Loucy (cell line): Measurements from ENCODE around the gene LAMB4.

ENCODE experiments used
- H2AFZ ChIP-seq: fragments of 200-600 bp; sonication (generic); 2 replicates; pipeline ENCODE4 v1.6.0; 2016; ENCODE audit warnings: antibody characterized with exemption, mild to moderate bottlenecking, low read length, moderate library complexity
- H3F3A ChIP-seq: fragments of 200-600 bp; 2 replicates; pipeline ENCODE4 v1.6.0; 2016; ENCODE audit warnings: antibody characterized with exemption, low read depth, mild to moderate bottlenecking
- H3K27me3 ChIP-seq: fragments of 200-600 bp; sonication (generic); 2 replicates; pipeline ENCODE4 v1.6.1; 2014; ENCODE audit warnings: low read length, mild to moderate bottlenecking; ENCODE audit not compliant: insufficient read depth, poor library complexity, severe bottlenecking
- H3K36me3 ChIP-seq: fragments of 200-600 bp; sonication (generic); 2 replicates; pipeline ENCODE4 v1.6.1; 2016; ENCODE audit warnings: low read length; ENCODE audit not compliant: insufficient read depth
- H3K4me1 ChIP-seq: fragments of 200-600 bp; sonication (generic); 2 replicates; pipeline ENCODE4 v1.5.1; 2014; ENCODE audit warnings: low read length, mild to moderate bottlenecking; ENCODE audit not compliant: insufficient read depth, poor library complexity, severe bottlenecking
- H3K4me2 ChIP-seq: fragments of 200-600 bp; sonication (generic); 2 replicates; pipeline ENCODE4 v1.6.0; 2014; ENCODE audit warnings: antibody characterized with exemption, low read length, low read depth, mild to moderate bottlenecking; ENCODE audit not compliant: poor library complexity, severe bottlenecking
- H3K4me3 ChIP-seq: fragments of 200-600 bp; sonication (generic); 2 replicates; pipeline ENCODE4 v1.5.1; 2014; ENCODE audit warnings: low read length, mild to moderate bottlenecking, mixed read lengths; ENCODE audit not compliant: poor library complexity, severe bottlenecking
- H3K79me2 ChIP-seq: fragments of 200-600 bp; sonication (generic); 2 replicates; pipeline ENCODE4 v1.6.1; 2014; ENCODE audit warnings: low read length; ENCODE audit not compliant: insufficient read depth
- H3K9ac ChIP-seq: fragments of 200-600 bp; sonication (generic); 2 replicates; pipeline ENCODE4 v1.6.0; 2014; ENCODE audit warnings: mild to moderate bottlenecking, low read depth, low read length, moderate library complexity; ENCODE audit not compliant: poor library complexity, severe bottlenecking
- H3K9me2 ChIP-seq: fragments of 200-600 bp; sonication (generic); replicated peaks from 2 replicates; pipeline ENCODE4 v1.6.1; 2016; ENCODE audit warnings: low read depth, low read length, mixed read lengths
- H3K9me3 ChIP-seq: fragments of 200-600 bp; sonication (generic); 2 replicates; pipeline ENCODE4 v1.6.1; 2014; ENCODE audit warnings: mild to moderate bottlenecking, antibody characterized with exemption, low read length, low read depth; ENCODE audit not compliant: insufficient read depth
- H4K20me1 ChIP-seq: fragments of 200-600 bp; sonication (generic); 2 replicates; pipeline ENCODE4 v1.6.0; 2014; ENCODE audit warnings: antibody characterized with exemption, low read length, mild to moderate bottlenecking; ENCODE audit not compliant: insufficient read depth, poor library complexity, severe bottlenecking
- EZH2phosphoT487 ChIP-seq: fragments of 200-600 bp; IDR thresholded peaks from 2 replicates; pipeline ENCODE4 v1.6.1; 2018; ENCODE audit warnings: antibody characterized with exemption, mild to moderate bottlenecking, moderate library complexity, borderline replicate concordance
- TF ChIP-seq, protein P1 (sequence below): fragments of 200-600 bp; sonication (generic); conservative IDR thresholded peaks from 2 replicates; pipeline ENCODE4 v1.5.1; 2014; ENCODE audit warnings: mild to moderate bottlenecking, antibody characterized with exemption, low read length

LAMB4 gene

DNA sequence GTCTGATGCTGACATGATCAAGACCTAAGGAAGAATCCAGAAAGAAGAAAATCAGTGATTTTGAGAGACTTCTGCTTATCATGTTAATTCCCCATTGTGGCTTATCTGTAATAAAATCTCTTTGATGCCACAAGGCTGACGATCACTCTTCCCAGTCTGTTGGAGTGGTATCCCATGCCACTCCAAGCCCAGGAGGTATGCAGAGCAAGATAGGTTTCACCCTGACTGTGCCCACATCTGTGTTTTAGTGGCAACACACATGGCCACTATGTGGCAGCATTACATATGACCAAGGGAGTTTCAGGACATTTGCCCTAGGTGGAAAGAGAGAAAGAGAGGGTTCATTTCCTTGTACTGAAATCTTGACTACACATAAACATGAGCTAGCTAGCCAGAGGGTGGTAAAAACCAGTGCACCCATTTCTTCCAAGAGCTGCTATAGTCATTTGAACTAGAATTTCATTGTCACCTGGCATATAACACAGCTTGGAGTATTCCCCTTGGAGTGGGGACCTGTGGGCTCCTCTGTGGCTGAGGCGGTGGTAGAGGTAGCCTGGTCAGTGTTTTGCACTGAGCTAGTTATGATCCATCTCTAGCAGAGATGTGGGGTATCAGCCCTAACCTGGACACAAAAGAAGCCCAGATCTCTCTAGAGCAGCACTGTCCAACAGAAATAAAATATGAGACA is 20.8 kb downstream of the LAMB4 start:
- no peaks in the 10 kb centered on the region for H3K36me3 ChIP-seq
- TF ChIP-seq, protein P1, sequence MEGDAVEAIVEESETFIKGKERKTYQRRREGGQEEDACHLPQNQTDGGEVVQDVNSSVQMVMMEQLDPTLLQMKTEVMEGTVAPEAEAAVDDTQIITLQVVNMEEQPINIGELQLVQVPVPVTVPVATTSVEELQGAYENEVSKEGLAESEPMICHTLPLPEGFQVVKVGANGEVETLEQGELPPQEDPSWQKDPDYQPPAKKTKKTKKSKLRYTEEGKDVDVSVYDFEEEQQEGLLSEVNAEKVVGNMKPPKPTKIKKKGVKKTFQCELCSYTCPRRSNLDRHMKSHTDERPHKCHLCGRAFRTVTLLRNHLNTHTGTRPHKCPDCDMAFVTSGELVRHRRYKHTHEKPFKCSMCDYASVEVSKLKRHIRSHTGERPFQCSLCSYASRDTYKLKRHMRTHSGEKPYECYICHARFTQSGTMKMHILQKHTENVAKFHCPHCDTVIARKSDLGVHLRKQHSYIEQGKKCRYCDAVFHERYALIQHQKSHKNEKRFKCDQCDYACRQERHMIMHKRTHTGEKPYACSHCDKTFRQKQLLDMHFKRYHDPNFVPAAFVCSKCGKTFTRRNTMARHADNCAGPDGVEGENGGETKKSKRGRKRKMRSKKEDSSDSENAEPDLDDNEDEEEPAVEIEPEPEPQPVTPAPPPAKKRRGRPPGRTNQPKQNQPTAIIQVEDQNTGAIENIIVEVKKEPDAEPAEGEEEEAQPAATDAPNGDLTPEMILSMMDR, result peak; percentile 74
- no peak for TF ChIP-seq EZH2phosphoT487
- no peaks in the 10 kb centered on the region for H3F3A ChIP-seq
- H3K79me2 ChIP-seq, result no peaks in the 10 kb centered on the region
- H2AFZ ChIP-seq, result no peak overlapping the region
- H3K9me2 ChIP-seq, result no peaks in the 10 kb centered on the region
- no peak overlapping the region for H3K4me3 ChIP-seq
- no peak overlapping the region for H3K4me2 ChIP-seq
- no peaks in the 10 kb centered on the region for H3K4me1 ChIP-seq
- H4K20me1 ChIP-seq, result no peaks in the 10 kb centered on the region
- H3K9me3 ChIP-seq, result no peaks in the 10 kb centered on the region
- no peaks in the 10 kb centered on the region for H3K27me3 ChIP-seq
- H3K9ac ChIP-seq, result no peak overlapping the region

DNA sequence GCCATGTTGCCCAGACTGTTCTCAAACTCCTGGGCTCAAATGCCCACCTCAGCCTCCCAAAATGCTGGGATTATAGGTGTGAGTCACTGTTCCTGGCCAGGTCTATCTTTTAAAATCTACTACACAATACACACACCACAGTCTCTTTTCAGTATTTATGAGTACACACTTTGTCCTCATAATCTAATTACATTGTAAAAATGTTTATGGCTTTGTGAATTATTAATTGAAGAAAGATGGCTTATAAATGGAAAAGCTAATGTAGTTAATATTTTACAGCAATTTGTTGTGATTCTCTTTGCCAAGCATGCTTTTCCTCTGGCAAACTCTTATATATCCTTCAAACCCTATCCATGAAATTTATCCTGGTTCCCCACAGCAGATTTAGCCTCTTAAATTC is 22.0 kb downstream of the LAMB4 start:
- no peak overlapping the region for H3K4me3 ChIP-seq

DNA sequence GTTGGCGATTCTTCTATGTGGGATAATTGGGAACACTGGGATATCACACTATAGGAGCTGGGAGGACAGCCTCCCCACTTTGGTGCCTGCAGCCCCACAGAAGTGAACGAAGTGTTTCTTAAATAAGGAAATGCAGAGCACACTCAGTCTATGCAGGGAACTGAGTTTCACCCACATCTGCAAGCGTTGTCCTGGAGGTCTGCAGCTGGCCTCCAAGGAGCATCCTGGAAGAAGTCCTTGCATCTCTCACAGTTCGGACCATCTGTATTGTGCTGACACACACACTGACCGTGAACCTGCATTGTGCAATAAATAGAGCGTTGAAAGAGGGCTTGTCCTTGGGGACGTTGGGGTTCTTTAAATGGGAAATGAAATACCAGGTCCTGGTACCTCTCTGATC is 25.8 kb downstream of the LAMB4 start:
- Histone ChIP-seq H3K9ac (no peak overlapping the region), H3K9me3 (no peaks in the 10 kb centered on the region), H3K9me2 (no peaks in the 10 kb centered on the region), H3F3A (no peaks in the 10 kb centered on the region), H3K4me3 (no peak overlapping the region), H3K36me3 (no peaks in the 10 kb centered on the region), H3K4me1 (no peaks in the 10 kb centered on the region), H4K20me1 (no peaks in the 10 kb centered on the region), H3K79me2 (no peaks in the 10 kb centered on the region), H3K27me3 (no peaks in the 10 kb centered on the region), H2AFZ (no peak overlapping the region), H3K4me2 (no peak overlapping the region)
- TF ChIP-seq, protein P1, result no peak
- no peak for TF ChIP-seq EZH2phosphoT487

More for the DNA sequence above, 22.0 kb downstream of the LAMB4 start:
- H3K4me1 ChIP-seq, result no peaks in the 10 kb centered on the region
- H3K36me3 ChIP-seq, result no peaks in the 10 kb centered on the region
- H2AFZ ChIP-seq, result no peak overlapping the region
- H4K20me1 ChIP-seq, result no peaks in the 10 kb centered on the region
- H3K9me3 ChIP-seq, result no peaks in the 10 kb centered on the region
- H3K27me3 ChIP-seq, result no peaks in the 10 kb centered on the region
- no peak overlapping the region for H3K4me2 ChIP-seq
- H3K9me2 ChIP-seq, result no peaks in the 10 kb centered on the region
- no peak overlapping the region for H3K9ac ChIP-seq
- no peaks in the 10 kb centered on the region for H3F3A ChIP-seq
- no peaks in the 10 kb centered on the region for H3K79me2 ChIP-seq
- TF ChIP-seq EZH2phosphoT487, result no peak
- TF ChIP-seq, protein P1, result no peak
